Kasumi-1 (cell line): ENCODE data around the gene LHFPL2.

Experiments used
- DNase-seq, 2 experiments: peaks; one replicate each; lab custom pipeline; 2025; lab: John Stamatoyannopoulos, UW

The LHFPL2 gene

DNA sequence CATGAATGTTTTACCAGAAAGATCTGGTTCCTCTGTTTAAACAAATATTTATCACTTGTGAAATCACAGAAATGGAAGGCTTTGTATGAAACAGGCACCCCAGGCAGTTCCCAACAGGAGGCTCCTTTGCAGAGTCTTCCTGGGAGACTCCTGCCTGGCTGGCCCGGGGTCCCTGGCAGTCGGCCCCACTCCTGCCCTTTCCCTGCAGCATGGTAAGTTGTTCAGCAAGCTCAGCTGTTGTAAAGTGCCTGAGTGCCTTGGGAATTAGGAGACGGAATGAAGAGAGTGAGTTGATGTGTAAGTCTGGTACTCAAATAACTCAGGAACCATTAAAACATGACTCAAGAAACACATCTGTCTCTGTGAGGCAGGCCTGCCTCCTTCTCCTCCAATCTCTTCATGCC, 17.5 kb upstream of the LHFPL2 start:
- no peak for DNase-seq

DNA sequence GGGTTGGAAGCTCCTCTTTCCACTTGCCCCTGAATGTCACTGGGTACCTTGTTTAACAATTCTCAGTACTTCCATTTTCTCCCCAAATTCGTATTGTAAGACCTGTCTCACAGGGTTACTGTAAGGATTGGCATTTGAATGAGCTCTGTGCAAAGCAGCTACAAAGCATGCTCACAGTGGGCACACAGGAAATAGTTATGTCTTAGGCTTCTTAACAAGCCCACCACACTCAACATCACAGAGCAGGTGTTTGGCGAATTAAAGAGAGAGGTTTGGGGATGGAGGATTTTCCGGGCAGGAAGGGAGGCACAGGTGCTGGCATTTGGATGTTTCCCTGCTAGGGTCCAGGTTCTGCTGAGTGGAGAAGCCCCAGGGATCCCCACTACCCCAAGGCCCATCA, 17.0 kb upstream of the LHFPL2 start:
- DNase-seq: no peak

DNA sequence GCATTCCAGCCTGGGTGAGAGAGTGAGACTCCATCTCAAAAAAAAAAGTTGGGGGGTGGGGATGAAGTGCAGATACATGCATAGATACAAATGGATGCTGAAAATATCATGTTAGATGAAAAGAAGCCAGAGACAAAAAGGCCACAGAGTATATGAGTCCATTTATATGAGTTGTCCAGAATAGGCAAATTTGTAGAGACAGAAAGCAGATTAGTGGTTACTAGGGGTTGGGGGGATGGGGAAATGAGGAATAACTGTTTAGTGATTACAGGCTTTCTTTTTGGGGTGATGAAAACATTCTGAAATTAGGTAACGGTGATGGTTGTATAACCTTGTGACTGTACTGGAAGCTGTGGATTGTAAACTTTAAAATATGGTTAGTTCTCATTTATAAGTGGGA, 13.8 kb upstream of the LHFPL2 start:
- no peak for DNase-seq

DNA sequence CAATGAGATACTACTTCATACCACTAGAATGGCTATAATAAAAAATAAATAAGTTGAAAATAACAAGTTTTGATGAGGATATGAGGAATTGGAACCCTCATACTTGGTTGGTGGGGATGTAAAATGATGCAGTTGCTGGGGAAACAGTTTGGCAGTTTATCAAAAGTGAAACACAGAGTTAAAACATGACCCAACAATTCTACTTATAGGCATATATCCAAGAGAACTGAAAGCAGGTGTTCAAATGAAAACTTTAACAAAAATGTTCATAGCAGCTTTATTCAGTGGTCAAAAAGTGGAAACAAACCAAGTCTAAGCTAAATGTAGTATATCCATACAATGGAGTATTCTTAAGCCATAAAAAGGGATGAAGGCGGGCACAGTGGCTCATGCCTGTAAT, 13.1 kb upstream of the LHFPL2 start:
- no peak for DNase-seq

DNA sequence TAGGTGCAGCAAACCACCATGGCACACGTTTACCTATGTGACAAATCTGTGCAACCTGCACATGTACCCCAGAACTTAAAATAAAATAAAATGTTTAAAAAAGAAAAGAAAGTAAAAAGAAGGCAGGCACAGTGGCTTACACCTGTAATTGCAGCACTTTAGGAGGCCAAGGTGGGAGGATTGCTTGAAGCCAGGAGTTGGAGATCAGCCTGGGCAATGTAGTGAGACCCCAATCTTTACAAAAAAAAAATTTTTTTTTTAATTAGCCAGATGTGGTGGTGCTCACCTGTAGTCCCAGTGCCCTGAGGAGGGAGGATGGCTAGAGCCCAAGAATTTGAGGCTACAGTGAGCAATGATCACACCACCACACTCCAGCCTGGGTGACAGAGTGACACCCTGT, 12.5 kb upstream of the LHFPL2 start:
- DNase-seq: no peak

- no peak for DNase-seq
Measured at GRCh38 chr5:78660401-78660800, 11.8 kb upstream of the LHFPL2 start.

DNA sequence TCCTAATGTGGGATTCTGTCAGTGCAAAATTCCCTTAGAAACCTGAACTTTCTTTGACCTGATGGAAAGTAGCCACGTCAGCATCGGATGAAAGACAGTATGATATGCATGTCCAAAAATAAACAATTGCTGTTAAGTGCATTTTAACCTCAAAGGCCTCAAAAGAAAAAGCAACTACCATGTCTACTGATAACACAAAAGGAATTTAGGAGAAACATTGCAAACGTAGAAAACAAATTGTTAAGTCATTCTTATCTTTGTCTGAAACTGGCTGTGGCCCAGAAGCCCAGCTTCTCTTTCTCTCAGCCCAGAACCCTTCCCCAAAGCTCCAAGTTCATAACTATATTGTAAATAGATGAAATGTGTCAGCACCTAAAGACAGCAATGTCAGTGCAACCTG, 11.1 kb upstream of the LHFPL2 start:
- no peak for DNase-seq

DNA sequence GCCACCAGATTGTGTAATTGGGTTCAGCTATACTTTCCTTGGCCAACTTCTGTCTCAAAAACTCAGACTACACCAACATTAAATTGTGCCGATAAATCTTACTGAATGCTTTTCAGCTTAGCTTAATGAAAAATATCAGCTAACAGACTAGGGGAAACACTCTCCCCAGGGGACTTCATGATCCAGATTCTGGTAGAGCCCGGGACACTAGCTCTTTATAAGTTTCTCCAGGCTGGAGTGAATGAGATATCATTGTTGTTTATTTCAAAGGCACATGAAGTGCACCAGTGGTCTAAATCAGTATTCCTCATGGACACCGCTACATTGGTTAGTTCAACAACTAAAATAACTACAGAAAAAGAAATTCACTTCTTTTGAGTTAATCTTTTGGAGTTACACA, 10.5 kb upstream of the LHFPL2 start:
- DNase-seq: no peak

DNA sequence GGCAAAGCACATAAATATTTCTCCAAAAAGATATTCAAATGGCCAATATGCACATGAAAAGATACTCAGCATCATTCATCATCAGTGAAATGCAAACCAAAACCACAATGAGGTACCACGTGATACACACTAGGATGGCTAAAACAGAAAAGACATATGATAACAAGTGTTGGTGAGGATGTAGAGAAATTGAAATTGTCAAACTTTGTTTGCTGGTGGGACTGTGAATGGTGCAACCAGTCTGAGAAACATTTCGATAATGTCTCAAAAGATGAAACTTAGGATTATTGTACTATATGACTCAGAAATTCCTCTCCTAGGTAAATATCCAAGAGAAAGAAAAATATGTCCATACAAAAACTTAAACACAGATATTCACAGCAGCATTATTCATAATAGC, 8.6 kb upstream of the LHFPL2 start:
- no peak for DNase-seq

DNA sequence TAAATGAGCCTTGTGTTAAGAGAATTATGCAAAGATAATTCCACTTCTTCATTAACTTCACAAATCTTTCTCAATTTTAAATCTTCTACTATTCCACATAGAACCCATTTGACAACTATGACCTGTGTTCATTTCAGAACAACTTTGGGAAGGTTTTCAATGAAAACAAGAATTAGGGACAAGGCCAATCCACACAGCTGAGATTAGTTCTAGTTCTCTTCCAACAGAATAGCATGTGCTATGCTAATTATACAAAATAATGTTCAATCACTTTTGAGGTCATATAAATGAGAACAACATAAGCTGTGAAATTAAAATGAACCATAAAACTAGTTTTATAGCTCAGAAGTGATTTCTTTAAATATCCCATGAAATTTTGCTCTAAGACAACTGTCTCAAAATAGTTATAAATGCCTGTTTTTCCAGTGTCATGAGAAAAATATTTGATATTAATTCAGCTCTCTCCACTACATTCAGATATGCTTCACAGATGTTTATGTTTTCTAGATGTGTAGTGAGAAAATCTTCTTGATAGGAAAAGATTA, 7.2 kb upstream of the LHFPL2 start:
- DNase-seq: no peak

GRCh38 chr5:78654386-78654785, 5.8 kb upstream of the LHFPL2 start:
- no peak for DNase-seq

GRCh38 chr5:78653681-78654366, 5.3 kb upstream of the LHFPL2 start:
- DNase-seq: no peak

DNA sequence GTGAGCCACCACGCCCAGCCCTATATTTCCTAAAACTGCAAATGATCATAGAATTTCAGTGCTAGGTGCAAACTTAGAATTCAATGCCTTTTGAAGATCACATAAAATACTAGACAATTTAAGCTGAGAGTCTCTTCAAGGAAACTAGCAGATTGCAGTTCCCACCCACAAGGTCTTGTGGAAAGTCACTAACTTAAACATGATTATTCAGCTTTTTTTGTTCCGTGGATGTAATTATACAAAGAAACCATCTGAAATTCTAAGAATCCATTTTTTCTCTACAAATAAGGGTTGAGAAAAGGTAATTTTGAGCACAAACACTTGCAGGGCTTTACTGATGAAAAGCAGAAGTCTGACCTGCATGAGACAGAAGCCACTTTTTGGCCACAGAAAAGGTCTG, 4.5 kb upstream of the LHFPL2 start:
- no peak for DNase-seq

GRCh38 chr5:78651468-78651867, 2.9 kb upstream of the LHFPL2 start:
- DNase-seq: no peak

DNA sequence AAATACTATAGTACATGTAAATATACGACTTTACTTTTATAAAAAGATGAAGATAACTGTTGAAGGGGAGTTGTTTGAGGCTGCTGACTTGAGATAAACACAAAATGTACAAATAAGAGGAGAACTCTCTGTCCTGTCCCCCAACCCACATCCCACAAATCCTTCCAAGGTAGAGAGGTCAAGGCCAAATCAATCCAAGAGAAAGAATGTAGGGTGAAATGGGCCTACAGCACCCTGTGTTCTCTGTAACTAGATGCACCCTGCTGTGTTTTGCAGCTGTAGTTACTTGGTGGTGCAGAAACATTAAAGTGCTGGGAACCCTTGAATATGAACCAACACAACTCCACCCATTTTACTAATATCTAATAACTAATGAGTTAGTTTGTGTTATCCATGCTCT, 2.0 kb upstream of the LHFPL2 start:
- no peak for DNase-seq

- no peak for DNase-seq
Measured at GRCh38 chr5:78649861-78650496, 1.4 kb upstream of the LHFPL2 start.

GRCh38 chr5:78649211-78649695, 681 bp upstream of the LHFPL2 start:
- DNase-seq: no peak

- DNase-seq: no peak
Measured at GRCh38 chr5:78647838-78648358, 674 bp downstream of the LHFPL2 start.

DNA sequence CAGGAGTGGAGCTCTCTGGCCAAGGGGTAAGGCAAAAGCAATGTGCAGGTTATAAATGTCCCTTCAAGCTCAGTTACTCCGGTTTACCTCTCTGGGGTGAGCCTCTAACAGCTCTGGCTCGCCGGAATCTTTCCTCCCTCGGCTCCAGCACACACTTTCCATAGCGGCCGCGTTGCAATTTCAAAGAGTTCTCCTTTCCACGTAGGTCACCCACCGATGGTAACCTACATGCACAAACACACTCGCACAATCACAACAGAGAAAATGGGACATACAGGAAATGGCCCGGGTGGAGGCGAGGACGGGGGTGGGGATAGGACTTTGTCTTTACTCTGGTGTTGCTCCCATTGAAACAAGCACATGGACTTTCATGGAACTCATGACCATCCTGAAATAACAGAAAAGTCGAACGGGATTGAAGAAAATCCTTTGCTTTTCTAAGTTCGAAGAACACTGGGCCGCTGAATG, 1.2 kb downstream of the LHFPL2 start:
- DNase-seq: peak in 1 of 2 experiments; percentile 20

GRCh38 chr5:78644741-78645300, 3.8 kb downstream of the LHFPL2 start:
- no peak for DNase-seq

- no peak for DNase-seq
Measured at GRCh38 chr5:78644129-78644528, 4.4 kb downstream of the LHFPL2 start.

- no peak for DNase-seq
Measured at GRCh38 chr5:78642701-78643100, 5.9 kb downstream of the LHFPL2 start.
